Inflammatory macrophage treated with lipopolysaccharide for 4 hours (primary cell): ENCODE results near the gene BMP7.
"Not testable (repeated sequence)": the region's sequence is repeated elsewhere in the genome, so short reads cannot be mapped to it uniquely, and the experiment has no call there.

Experiments
- DNase-seq: peaks from one replicate; pipeline ENCODE4 v3.0.0-alpha.2; 2020

Gene BMP7

GRCh38 chr20:57248132-57248797 is 18.2 kb downstream of the BMP7 start:
- no peak for DNase-seq

- no peak for DNase-seq
These were observed 19.0 kb downstream of the BMP7 start for GRCh38 chr20:57247292-57247965.

DNA sequence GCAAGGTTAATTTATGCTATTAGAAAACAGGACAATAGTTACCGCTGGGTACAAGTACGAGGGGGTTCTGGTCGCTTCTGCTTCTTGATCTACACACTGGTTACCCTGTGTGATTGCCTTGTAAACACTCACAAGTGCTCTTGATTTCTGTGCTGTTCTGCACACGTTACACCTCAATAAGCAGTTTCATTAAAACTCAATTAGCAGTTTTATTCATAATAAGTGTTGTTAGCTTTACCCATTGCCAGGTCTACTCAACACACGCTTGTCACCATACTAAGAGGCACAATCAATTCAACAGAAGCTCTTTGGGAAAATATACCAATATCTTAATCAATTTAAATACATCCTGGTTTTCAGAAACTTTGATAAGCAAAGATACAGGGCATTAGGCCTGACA is 20.4 kb downstream of the BMP7 start:
- DNase-seq: no peak

- DNase-seq: no peak
These were observed 21.7 kb downstream of the BMP7 start for GRCh38 chr20:57244627-57245214.

GRCh38 chr20:57244221-57244585 is 22.2 kb downstream of the BMP7 start:
- peak; percentile 10 for DNase-seq

DNA sequence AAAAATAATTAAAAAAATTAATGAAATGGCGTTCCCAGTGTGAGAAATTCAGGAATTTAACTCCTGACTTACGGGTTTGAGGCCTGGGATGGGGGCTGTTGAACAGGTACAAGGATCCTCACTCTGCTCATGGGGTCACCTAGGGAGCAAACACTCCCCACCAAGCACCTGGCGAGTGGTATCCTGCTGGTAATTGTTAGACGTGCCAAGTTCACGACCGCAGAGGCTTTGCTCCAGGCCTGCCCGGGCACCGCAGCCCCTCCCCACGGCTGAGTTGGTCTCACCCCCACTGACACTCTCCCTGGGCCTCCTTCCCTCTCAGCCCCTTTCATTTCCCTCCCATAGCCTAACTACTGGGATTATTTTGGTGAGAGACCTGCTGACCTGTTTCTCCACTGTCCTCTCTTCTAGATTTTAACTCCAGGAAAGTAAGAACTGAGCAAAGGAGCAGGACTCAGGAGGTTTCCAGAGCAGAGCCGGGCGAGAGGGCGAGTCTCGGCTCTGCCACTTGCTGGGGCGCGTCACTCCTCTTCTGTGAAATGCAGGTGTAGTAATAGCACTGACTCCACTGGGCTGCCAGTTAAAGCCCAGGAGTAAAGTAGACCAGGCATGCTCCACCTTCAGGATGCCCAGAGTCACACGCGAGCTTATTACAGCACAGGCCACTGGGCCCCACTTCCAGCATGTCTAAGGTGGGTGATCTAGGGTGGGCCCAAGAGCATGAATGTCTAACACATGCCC is 22.8 kb downstream of the BMP7 start:
- no peak for DNase-seq

DNA sequence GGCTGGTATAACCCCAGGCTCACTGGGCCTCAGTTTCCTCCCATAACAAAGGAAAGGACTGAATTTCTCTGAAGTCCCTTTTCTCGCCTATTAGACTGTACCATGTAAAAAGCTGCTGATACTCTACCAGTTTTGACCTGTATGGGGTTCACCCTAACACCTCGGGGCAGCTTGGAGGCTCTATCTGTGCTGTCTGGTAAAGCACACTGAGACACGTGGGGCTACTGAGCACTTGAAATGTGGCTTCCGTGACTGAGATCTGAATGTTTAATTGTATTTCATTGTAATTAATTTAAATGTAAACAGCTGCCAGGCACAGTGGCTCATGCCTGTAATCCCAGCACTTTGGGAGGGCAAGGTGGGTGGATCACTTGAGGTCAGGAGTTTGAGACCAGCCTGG is 24.0 kb downstream of the BMP7 start:
- no peak for DNase-seq

DNA sequence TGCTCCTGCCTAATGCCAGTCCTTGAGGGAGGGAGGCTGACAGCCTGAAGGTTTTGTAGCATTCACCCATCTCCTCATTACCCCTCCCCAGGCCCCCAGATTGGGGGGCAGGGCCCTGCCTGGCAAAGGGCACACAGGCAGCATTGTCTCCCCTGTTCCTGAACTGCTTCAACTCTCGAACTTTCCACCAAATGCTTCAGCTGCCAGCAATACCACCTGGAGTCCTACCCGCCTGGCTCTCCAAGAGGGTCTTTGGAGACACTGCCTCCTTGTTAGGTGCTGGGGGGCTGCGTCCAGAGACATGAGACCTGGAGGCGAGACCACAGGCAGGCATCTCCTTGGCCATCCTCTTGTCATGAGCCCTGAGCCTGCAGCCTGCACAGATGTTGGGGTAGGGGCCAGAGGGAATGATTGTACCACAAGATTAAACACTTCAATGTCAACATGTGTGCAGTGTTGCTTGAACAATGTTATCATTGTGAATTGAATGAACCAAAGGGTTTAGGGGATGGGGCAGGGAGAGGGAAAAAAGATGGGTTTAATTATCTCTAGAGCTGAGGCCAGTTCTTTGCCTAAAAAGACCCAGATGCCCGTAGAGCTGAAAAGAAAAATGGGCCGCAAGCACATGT is 25.0 kb downstream of the BMP7 start:
- no peak for DNase-seq

DNA sequence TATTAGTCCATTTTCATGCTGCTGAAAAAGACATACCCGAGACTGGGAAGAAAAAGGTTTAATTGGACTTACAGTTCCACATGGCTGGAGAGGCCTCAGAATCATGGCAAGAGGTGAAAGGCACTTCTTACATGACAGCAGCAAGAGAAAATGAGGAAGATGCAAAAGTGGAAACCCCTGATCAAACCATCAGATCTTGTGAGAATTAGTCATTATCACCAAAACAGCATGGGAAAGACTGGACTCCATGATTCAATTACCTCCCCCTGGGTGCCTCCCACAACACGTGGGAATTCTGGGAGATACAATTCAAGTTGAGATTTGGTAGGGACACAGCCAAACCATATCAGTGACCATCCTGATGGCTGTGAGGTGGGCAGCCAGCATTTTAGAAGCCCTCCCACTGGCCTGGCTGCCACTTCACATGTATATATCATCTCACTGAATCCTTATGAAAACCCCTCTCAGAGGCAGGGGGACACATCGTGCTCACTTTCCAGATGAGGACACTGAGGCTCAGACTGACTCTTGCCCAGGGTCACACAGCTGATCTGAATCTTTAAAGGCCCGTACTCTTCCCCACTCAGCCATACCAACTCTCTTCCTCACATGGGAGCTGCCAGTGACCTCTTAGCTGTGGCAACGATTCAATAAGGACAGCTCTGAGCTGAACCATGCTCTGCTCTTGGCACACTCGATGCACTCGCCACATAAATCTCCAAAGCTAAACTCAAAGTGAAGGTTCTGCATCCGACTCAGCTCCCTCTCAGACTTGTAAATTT is 25.7 kb downstream of the BMP7 start:
- peak; percentile 55 for DNase-seq

GRCh38 chr20:57239725-57240124 is 26.7 kb downstream of the BMP7 start:
- DNase-seq: not testable (repeated sequence)

GRCh38 chr20:57239324-57239723 is 27.1 kb downstream of the BMP7 start:
- not testable (repeated sequence) for DNase-seq

DNA sequence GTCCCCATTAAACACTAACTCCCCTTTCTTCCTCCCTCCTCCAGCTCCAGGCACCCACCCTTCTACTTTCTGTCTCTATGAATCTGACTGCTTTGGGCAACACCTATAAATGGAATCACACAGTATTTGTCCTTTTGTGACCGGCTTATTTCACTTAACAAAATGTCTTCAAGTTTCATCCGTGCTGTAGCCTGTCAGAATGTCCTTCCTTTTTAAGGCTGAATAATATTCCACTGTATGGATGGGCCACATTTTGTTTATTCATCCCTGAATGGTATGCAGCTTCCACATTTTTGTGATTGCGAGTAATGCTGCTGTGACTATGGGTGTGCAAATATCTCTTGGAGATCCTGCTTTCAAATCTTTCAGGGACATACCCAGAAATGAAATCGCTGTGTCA is 28.4 kb downstream of the BMP7 start:
- DNase-seq: no peak

DNA sequence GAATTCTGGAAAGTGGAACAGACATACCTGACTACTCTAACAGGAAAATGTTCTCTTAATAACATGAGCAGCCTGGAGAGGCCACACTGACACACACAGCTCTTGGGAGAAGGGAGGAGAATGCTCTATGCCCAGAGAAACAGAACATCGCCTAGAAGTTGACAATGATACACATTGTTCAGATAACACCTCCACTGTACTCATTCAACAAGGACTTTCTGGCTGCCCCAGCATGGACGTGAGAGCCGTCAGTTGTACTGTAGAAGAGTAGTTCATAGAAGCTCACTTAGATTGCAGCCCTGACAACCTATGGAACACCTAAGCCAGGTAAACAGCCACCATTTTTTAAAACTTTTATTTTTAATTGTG is 28.9 kb downstream of the BMP7 start:
- DNase-seq: no peak

GRCh38 chr20:57236813-57237584 is 29.4 kb downstream of the BMP7 start:
- DNase-seq: no peak

GRCh38 chr20:57234556-57235251 is 31.7 kb downstream of the BMP7 start:
- DNase-seq: no peak

- no peak for DNase-seq
These were observed 34.5 kb downstream of the BMP7 start for GRCh38 chr20:57231951-57232428.

GRCh38 chr20:57231161-57231560 is 35.3 kb downstream of the BMP7 start:
- DNase-seq: no peak

- DNase-seq: no peak
These were observed 36.2 kb downstream of the BMP7 start for GRCh38 chr20:57230247-57230646.

- no peak for DNase-seq
These were observed 37.0 kb downstream of the BMP7 start for GRCh38 chr20:57229490-57229889.

- DNase-seq: no peak
These were observed 40.6 kb downstream of the BMP7 start for GRCh38 chr20:57225830-57226229.

- DNase-seq: no peak
These were observed 41.2 kb downstream of the BMP7 start for GRCh38 chr20:57225197-57225733.
